Esophagus squamous epithelium (tissue), 5 donors: ENCODE data around the gene SBSN. TPM values are rescaled to one million over a fixed set of nuclear protein-coding genes. Genes with fewer than 3 reads are reported as not detected.
A peak's percentile ranks its signal among the peaks of the same experiment; 100 is the strongest.

Experiments used
- DNase-seq: peaks from one replicate; lab custom pipeline; 2025; lab: John Stamatoyannopoulos, UW
- H3K27ac ChIP-seq, 4 donors: fragments of 200-600 bp; sonication (generic); one replicate each; pipeline ENCODE4 v1.5.1; 2016 to 2019; ENCODE audit warnings: mild to moderate bottlenecking in 1 of 4
- H3K27me3 ChIP-seq, 4 donors: fragments of 200-600 bp; sonication (generic); 1 replicate in 3 of 4; 2 replicates in 1 of 4; pipeline versions ENCODE4 v1.5.1 to v1.6.0; 2017 to 2021; ENCODE audit warnings: antibody characterized with exemption in 1 of 4
- H3K36me3 ChIP-seq, 3 donors: fragments of 200-600 bp; sonication (generic); one replicate each; pipeline ENCODE4 v1.5.1; 2016 to 2019
- H3K4me1 ChIP-seq, 3 donors: fragments of 200-600 bp; sonication (generic); one replicate each; pipeline ENCODE4 v1.5.1; 2017 to 2019
- H3K4me3 ChIP-seq, 4 donors: fragments of 200-600 bp; sonication (generic); 1 replicate in 3 of 4; 2 replicates in 1 of 4; pipeline ENCODE4 v1.5.1; 2016 to 2019; ENCODE audit warnings: mild to moderate bottlenecking in 2 of 4, moderate library complexity in 1 of 4
- H3K9me3 ChIP-seq, 3 donors: fragments of 200-600 bp; sonication (generic); one replicate each; pipeline ENCODE4 v1.5.1; 2016 to 2019
- CTCF ChIP-seq, 6 experiments: fragments of 450-650 bp in 4 of 6; fragments of 200-600 bp in 2 of 6; sonication (generic) in 2 of 6; IDR thresholded peaks; one replicate each; pipeline ENCODE4 v1.5.1; 2016 to 2019; ENCODE audit warnings: antibody characterized with exemption in 6 of 6, mild to moderate bottlenecking in 4 of 6, moderate library complexity in 4 of 6
- POLR2A ChIP-seq, 4 donors: fragments of 450-650 bp; IDR thresholded peaks; one replicate each; pipeline ENCODE4 v1.6.1; 2017; ENCODE audit warnings: antibody characterized with exemption in 4 of 4, mild to moderate bottlenecking in 4 of 4, moderate library complexity in 3 of 4
- whole genome bisulfite sequencing, 2 donors: methylation state at CpG; one replicate each; pipeline ENCODE4 v1.1.5; 2018; 5-methylcytosine and 5-hydroxymethylcytosine counted together
- intact Hi-C: fragments of 100-400 bp; cut with DNase I; formaldehyde crosslinking; loops from one replicate; pipeline ENCODE4 v1.15.0; 2022
- total RNA-seq, 4 donors: library from RNA; depleted of rRNA; stranded (reverse); fragments of >200 nt; gene quantifications; one replicate each; pipeline ENCODE4 v1.1.0, GENCODE V29; 2016
- donor health status: DM: yes; HTN: yes; CAD: no.

SBSN gene
- total RNA-seq, 4 donors from 2014 or later = 58.2 to 1,096 (median 541) TPM

GRCh38 chr19:35495107-35496064, 32.7 kb downstream of the SBSN start:
- no peak for DNase-seq
- Histone ChIP-seq H3K36me3 (no peaks in the 10 kb centered on the region), H3K9me3 (no peaks in the 10 kb centered on the region), H3K4me1 (peaks cover 5 to 43% (median 7%) of the 10 kb centered on the region in 3 donors), H3K27me3 (peaks cover 0 to 38% (median 0%) of the 10 kb centered on the region in 4 donors), H3K27ac (no peak overlapping the region), H3K4me3 (peak overlapping the region in 1 of 4 donors; percentile 33)
- WGBS, 2 donors = 43 to 55% methylated on average over 7 to 8 of the region's 30 CpGs
- intact Hi-C loops = loop anchor here (5.0 kb wide), 1 partner anchor 143 kb away; no protein-coding TSS in a partner anchor
- no peak for TF ChIP-seq POLR2A (IDR thresholded peaks at IDR 0.05)
- peak; percentile 92 to 99 (median 96) for TF ChIP-seq CTCF (IDR thresholded peaks at IDR 0.05)

GRCh38 chr19:35493971-35494370, 34.1 kb downstream of the SBSN start:
- intact Hi-C loops = no loop called here
- H3K27ac ChIP-seq = peak overlapping the region in 2 of 4 donors; percentile 14 to 46

GRCh38 chr19:35491836-35492360, 36.2 kb downstream of the SBSN start:
- H3K36me3 ChIP-seq = no peaks in the 10 kb centered on the region
- H3K27me3 ChIP-seq = peaks cover 0 to 71% (median 0%) of the 10 kb centered on the region in 4 donors
- no peak overlapping the region for H3K4me3 ChIP-seq
- 73 to 78% methylated on average over 2 to 4 of the region's 9 CpGs for WGBS, 2 donors
- intact Hi-C loops = no loop called here
- TF ChIP-seq CTCF (IDR thresholded peaks at IDR 0.05) = no peak
- TF ChIP-seq POLR2A (IDR thresholded peaks at IDR 0.05) = no peak
- no peaks in the 10 kb centered on the region for H3K9me3 ChIP-seq
- H3K4me1 ChIP-seq = peaks cover 5 to 47% (median 7%) of the 10 kb centered on the region in 3 donors
- DNase-seq = no peak
- no peak overlapping the region for H3K27ac ChIP-seq

More at GRCh38 chr19:35493971-35494370, 34.1 kb downstream of the SBSN start:
- Histone ChIP-seq H3K27me3 (peaks cover 0 to 51% (median 0%) of the 10 kb centered on the region in 4 donors), H3K4me1 (peaks cover 5 to 47% (median 7%) of the 10 kb centered on the region in 3 donors), H3K4me3 (no peak overlapping the region), H3K36me3 (no peaks in the 10 kb centered on the region), H3K9me3 (no peaks in the 10 kb centered on the region)
- DNase-seq = no peak
- 53 to 64% methylated on average over 5 to 8 of the region's 9 CpGs for WGBS, 2 donors
- TF ChIP-seq POLR2A (IDR thresholded peaks at IDR 0.05) (no peak), CTCF (IDR thresholded peaks at IDR 0.05) (no peak)

GRCh38 chr19:35490364-35490763, 37.7 kb downstream of the SBSN start, which contains the start of gene KRTDAP:
Gene KRTDAP (minus strand): TSS chr19:35490464. CDS start chr19:35490442, 22 bp downstream.
- H3K27me3 ChIP-seq = peaks cover 0 to 76% (median 0%) of the 10 kb centered on the region in 4 donors
- H3K36me3 ChIP-seq = no peaks in the 10 kb centered on the region
- H3K4me3 ChIP-seq = no peak within 1 kb of the TSS
- no peak for TF ChIP-seq POLR2A (IDR thresholded peaks at IDR 0.05)
- no peak for TF ChIP-seq CTCF (IDR thresholded peaks at IDR 0.05)
- H3K4me1 ChIP-seq = peaks cover 3 to 43% (median 3%) of the 10 kb centered on the region in 3 donors
- intact Hi-C loops = no loop called here
- WGBS, 2 donors = 44 to 55% methylated on average over 5 to 6 of the region's 9 CpGs
- no peak within 1 kb of the TSS for H3K27ac ChIP-seq
- H3K9me3 ChIP-seq = no peaks in the 10 kb centered on the region
- no peak for DNase-seq
